HAP-1 (cell line): ENCODE results near the gene SPRR4.

ENCODE experiments used
- DNase-seq, 2 experiments: peaks; one replicate each; pipeline ENCODE4 v3.0.0-alpha.2; 2016 to 2020; ENCODE audit warnings: low spot score in 2 of 2
- H3K27me3 ChIP-seq: fragments of 250-450 bp; sonication (Bioruptor Pico); 2 replicates; pipeline ENCODE4 v1.5.1; 2020; ENCODE audit warnings: low read depth, mild to moderate bottlenecking, moderate library complexity
- H3K36me3 ChIP-seq: fragments of 250-450 bp; sonication (Bioruptor Pico); replicated peaks from 2 replicates; pipeline ENCODE4 v1.5.1; 2020; ENCODE audit warnings: mild to moderate bottlenecking
- H3K4me1 ChIP-seq: fragments of 250-450 bp; sonication (Bioruptor Pico); 2 replicates; pipeline ENCODE4 v1.5.1; 2020; ENCODE audit warnings: mild to moderate bottlenecking
- H3K4me3 ChIP-seq: fragments of 250-450 bp; sonication (Bioruptor Pico); 2 replicates; pipeline ENCODE4 v1.5.1; 2020; ENCODE audit warnings: mild to moderate bottlenecking, moderate library complexity
- H3K9me3 ChIP-seq: fragments of 250-450 bp; sonication (Bioruptor Pico); 2 replicates; pipeline ENCODE4 v1.5.1; 2020; ENCODE audit warnings: mild to moderate bottlenecking, moderate library complexity
- in situ Hi-C: fragments of 300-500 bp; cut with MboI; formaldehyde crosslinking; loops from 3 replicates; pipeline ENCODE4 v1.14.3; 2020; ENCODE audit warnings: low sequenced_read_pairs, inconsistent platforms, mixed read lengths

Gene SPRR4, protein sequence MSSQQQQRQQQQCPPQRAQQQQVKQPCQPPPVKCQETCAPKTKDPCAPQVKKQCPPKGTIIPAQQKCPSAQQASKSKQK

DNA sequence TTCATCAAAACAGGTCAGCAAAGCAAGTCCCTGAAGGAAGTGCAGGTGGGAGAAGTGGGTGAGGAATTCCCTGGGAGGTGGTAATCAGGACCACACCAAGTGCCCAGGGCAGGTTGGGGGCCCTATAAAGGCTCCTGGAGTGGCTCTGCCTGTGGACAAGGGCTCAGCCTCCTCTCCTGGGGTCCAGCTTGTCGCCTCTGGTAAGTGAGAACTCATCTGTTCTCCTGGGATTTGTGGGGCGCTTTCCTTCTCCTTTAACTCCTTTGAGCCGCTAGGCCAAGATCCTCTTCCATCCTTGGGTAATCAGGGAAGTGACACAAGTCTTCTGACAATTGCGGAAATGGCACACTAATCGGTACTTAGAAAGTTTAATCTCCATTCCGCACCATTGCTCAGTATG is at the start of gene SPRR4:
SPRR4 (plus strand) TSS at position 154 of the 400 bp plus-strand sequence. CDS start 1,243 bp downstream, outside the sequence.
- no peak for DNase-seq
- Histone ChIP-seq H3K9me3 (no peaks in the 10 kb centered on the region), H3K4me1 (no peaks in the 10 kb centered on the region), H3K27me3 (no peaks in the 10 kb centered on the region), H3K36me3 (no peaks in the 10 kb centered on the region), H3K4me3 (no peak within 1 kb of the TSS)
- in situ Hi-C loops = no loop called here

DNA sequence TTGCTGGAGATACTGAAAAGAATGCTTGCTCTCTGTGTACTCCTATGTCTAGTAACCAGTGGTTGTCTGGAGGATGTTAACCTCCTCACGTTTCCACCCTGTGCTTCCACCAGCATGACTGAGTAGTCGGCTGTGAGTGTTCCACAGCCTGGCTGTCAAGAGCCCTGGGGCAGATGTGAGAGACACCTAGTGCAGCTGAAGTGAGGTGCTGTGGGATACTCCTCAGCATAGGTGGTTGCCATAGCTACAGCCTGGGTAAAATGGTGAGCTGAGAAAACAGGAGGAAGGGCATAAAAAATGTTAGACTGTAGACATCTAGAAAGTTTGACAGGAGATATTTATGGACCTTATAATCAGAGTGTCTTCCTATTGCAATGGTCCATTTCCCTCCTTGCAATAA is 46.3 kb upstream of the SPRR4 start:
- in situ Hi-C loops = no loop called here
- DNase-seq = no peak
- Histone ChIP-seq H3K4me3 (no peak overlapping the region), H3K27me3 (no peaks in the 10 kb centered on the region), H3K9me3 (no peaks in the 10 kb centered on the region), H3K36me3 (no peaks in the 10 kb centered on the region), H3K4me1 (no peaks in the 10 kb centered on the region)

DNA sequence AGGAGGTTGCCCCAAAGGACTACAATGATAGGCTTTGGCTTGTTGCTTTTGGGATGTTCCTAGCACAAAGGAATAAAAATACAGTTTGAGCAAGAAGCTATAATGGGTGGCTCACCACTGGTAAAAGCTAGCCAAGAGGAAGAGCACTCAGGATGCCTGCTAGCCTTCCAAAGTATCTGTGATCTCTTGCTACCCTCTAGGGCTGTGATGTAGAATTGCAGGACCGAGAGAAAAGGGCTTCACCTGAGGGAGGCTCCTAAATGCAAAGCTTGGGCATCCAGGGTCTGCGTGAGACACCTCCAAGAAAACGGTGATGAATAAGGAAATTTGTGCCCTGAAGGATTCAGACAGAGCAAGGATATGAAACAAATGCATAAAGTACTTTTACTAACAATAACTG is 44.4 kb upstream of the SPRR4 start:
- H3K27me3 ChIP-seq = no peaks in the 10 kb centered on the region
- no peaks in the 10 kb centered on the region for H3K4me1 ChIP-seq
- in situ Hi-C loops = no loop called here
- H3K36me3 ChIP-seq = no peaks in the 10 kb centered on the region
- DNase-seq = no peak
- no peak overlapping the region for H3K4me3 ChIP-seq
- no peaks in the 10 kb centered on the region for H3K9me3 ChIP-seq

DNA sequence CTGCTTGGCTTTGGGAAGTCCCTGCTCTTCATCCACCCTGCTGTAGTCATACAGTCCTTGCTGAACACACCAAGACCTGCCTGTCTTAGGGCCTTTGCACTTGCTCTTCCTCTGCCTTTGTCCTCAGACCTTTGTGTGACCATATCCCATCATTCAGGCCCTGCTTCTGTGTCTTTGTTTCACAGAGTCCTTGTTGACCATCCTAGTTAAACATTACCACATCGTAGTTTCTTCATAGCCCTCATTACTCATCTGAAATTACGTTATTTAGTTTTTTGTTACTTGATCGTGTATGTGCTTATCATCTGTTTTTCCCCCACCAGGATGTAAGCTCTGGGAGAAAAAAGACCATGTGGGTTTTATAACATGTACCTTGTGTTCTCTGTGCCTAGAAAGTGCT is 41.8 kb upstream of the SPRR4 start:
- no peaks in the 10 kb centered on the region for H3K4me1 ChIP-seq
- H3K9me3 ChIP-seq = no peaks in the 10 kb centered on the region
- H3K36me3 ChIP-seq = no peaks in the 10 kb centered on the region
- no peak overlapping the region for H3K4me3 ChIP-seq
- in situ Hi-C loops = no loop called here
- H3K27me3 ChIP-seq = no peaks in the 10 kb centered on the region
- DNase-seq = no peak

DNA sequence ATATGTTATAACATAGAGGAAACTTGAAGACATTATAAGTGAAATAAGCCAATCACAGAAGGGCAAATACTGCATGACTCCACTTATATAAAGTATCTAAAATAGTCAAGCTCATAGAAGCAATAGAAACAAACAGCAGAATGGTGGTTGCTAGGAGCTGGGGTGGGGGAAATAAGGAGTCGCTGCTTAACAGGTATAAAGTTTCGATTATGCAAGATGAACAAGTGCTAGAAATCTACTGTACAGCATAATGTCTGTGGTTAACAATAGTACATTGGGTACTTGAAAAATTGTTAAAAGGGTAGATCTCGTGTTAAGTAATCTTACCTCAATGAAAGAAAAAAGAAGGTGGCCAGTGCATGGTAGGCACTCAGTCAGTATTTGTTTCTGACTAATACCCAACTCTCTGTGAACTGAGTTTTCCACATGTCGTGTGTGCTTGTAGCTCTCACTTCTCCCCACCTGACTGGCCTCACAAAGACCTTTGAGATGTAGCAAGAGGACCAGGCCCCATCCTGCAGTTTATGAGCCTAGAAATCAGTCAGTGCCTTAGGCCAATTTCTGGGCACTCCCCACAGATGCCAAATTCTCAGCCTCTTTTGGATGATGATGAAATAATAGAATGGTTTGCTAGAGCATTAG is 38.2 kb upstream of the SPRR4 start:
- in situ Hi-C loops = no loop called here
- H3K9me3 ChIP-seq = no peaks in the 10 kb centered on the region

DNA sequence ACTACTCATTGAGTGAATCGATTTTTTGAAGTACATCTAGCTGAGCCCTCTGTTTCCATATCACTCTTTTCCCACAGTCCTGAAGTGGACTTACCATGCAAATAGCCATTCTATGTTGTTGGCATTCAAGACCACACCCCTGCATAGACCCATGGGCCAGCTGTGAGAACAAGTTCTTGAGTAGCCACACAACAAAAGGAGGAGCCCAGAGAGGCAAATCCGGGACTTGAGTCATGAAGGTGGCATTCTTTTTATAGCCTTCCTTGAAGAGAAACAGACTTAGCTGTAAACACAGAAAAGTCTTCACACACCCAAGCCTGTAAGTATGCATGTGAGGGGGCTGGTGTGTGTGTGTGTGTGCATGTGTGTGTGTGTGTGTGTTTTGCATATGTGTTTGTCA is 37.3 kb upstream of the SPRR4 start:
- Histone ChIP-seq H3K9me3 (no peaks in the 10 kb centered on the region), H3K4me3 (no peak overlapping the region), H3K4me1 (no peaks in the 10 kb centered on the region), H3K36me3 (no peaks in the 10 kb centered on the region), H3K27me3 (no peaks in the 10 kb centered on the region)
- in situ Hi-C loops = no loop called here
- DNase-seq = no peak

More for the DNA sequence above, 38.2 kb upstream of the SPRR4 start:
- no peaks in the 10 kb centered on the region for H3K36me3 ChIP-seq
- DNase-seq = no peak
- no peak overlapping the region for H3K4me3 ChIP-seq
- no peaks in the 10 kb centered on the region for H3K27me3 ChIP-seq
- H3K4me1 ChIP-seq = no peaks in the 10 kb centered on the region

DNA sequence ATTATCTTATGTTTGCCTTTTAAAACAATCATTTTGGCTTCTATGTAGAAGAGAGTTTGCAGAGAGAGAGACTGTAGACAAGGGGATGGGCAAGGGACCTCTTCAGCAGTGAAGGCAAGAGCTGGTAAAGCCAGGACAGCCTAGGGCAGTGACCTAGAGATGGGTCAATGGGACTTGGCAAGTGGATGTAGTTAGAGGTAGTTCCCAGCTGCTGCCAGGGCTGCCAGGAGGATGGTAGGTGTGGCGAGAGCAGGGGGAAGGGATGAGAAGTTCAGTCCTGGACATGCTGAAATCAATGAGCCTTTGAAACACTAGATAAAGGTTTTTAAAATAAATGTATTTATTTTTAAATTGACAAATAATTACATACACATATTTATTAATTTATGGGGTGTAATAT is 29.8 kb upstream of the SPRR4 start:
- in situ Hi-C loops = no loop called here
- Histone ChIP-seq H3K4me1 (no peaks in the 10 kb centered on the region), H3K36me3 (no peaks in the 10 kb centered on the region)

DNA sequence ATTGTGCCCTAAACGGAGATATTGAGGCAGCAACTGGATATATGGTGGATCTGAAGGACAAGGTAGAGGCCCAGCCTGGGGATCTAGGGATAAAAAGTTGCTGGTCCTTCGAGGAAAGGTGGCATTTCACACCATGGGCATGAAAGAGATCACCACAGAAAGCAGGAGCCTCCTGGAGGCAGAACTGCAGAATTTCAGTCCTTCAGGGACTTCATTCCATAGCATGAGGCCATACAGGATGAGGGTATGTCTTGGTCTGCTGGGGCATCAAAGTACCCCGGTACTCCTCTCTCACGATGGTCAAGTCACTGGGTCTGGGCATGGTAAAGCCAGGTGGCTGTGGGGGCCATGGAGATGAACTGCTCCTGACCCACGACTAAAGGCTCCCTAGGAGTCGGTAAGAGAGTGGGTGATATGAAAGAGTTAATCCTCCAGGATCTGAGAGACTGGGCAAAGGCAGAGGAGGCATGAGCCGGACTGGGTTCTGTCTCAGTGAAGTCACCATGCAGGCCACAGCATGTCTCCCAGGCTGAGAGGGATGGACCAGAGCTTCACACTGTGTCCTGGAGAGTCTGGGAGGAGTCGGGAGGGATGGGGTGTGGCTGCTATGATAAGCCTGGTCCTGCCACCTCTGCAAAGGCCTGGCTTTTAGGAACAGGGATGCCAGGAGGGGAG is 29.3 kb upstream of the SPRR4 start:
- in situ Hi-C loops = no loop called here
- Histone ChIP-seq H3K36me3 (no peaks in the 10 kb centered on the region), H3K27me3 (no peaks in the 10 kb centered on the region), H3K9me3 (no peaks in the 10 kb centered on the region), H3K4me1 (no peaks in the 10 kb centered on the region), H3K4me3 (no peak overlapping the region)
- DNase-seq = no peak

More for the DNA sequence above, 29.8 kb upstream of the SPRR4 start:
- no peaks in the 10 kb centered on the region for H3K9me3 ChIP-seq
- DNase-seq = no peak
- no peak overlapping the region for H3K4me3 ChIP-seq
- no peaks in the 10 kb centered on the region for H3K27me3 ChIP-seq

DNA sequence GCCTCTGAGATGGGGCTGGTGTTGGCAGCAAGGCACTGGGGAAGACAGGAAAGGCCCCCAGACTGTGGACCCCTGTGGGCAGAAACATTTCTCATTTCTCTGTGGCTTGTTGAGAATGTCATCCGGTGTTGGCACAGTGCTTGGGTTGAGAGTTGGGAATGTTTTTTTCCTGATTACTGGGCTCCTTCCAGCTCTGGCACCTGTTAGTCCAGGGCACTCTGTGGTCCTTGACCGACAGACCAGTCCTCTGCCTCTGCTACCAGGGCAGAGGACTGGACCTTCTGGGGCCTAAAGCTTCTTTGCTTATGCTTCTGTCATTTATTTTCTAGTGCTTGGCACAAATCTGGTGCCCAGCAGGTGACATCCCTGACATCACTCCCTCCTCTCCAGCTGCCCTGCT is 28.3 kb upstream of the SPRR4 start:
- H3K9me3 ChIP-seq = no peaks in the 10 kb centered on the region
- H3K4me3 ChIP-seq = no peak overlapping the region
- no peaks in the 10 kb centered on the region for H3K36me3 ChIP-seq
- no peaks in the 10 kb centered on the region for H3K4me1 ChIP-seq
- DNase-seq = no peak
- in situ Hi-C loops = no loop called here
- no peaks in the 10 kb centered on the region for H3K27me3 ChIP-seq

DNA sequence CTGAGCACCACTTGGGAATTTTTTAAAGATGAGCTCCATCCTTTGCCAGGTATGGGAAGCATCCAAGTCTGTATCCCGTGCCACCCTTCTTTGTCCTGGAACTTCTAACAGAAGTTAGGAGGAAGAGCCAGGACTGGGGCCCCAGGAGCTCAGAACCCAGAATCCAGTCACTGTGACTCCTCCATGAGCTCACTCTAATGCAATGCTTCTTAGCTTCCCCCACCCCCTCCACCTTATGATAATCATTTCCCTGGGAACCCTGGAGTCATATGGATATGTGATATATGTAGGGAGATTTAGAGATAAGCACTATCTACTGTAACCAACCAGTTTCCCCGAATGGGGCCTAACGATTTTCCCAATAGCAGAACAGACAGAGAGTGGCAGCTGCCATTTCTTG is 24.2 kb upstream of the SPRR4 start:
- Histone ChIP-seq H3K36me3 (no peaks in the 10 kb centered on the region), H3K4me3 (no peak overlapping the region), H3K4me1 (no peaks in the 10 kb centered on the region), H3K27me3 (no peaks in the 10 kb centered on the region), H3K9me3 (no peaks in the 10 kb centered on the region)
- in situ Hi-C loops = no loop called here
- DNase-seq = no peak

DNA sequence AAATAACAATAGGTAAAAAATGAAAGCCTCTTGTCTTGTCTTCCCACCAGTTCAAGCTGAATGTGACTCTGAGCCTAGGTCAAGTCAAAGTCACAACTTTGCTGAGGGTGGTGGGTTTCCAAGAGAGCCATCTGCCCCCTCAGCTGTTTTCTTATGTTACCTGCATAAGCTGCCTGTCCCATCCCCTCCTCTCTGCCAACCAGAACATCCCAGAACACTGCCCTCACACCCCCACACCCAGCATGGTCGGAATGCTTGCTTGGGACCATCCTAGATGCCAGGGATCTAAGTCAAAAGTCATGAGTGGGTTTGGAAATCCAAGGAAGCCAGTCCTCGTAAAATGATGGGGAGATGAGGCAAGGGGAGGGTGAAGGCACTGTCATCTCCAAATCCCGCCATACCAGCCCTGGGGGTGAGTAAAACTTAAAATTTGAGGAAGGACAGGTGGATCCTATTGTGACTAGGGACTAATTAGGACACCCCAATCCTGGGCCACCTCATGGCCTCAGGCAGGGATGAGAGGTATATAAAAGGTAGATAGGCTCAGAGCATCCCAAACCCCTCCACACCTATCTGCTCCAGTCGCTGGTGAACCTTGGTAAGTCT is 23.7 kb upstream of the SPRR4 start, which contains the start of gene SPRR5:
SPRR5 (plus strand) TSS at position 556 of the 606 bp plus-strand sequence. CDS start 1,349 bp downstream, outside the sequence.
- no peak for DNase-seq
- Histone ChIP-seq H3K9me3 (no peaks in the 10 kb centered on the region), H3K36me3 (no peaks in the 10 kb centered on the region), H3K4me3 (no peak within 1 kb of the TSS), H3K27me3 (no peaks in the 10 kb centered on the region), H3K4me1 (no peaks in the 10 kb centered on the region)
- in situ Hi-C loops = no loop called here

DNA sequence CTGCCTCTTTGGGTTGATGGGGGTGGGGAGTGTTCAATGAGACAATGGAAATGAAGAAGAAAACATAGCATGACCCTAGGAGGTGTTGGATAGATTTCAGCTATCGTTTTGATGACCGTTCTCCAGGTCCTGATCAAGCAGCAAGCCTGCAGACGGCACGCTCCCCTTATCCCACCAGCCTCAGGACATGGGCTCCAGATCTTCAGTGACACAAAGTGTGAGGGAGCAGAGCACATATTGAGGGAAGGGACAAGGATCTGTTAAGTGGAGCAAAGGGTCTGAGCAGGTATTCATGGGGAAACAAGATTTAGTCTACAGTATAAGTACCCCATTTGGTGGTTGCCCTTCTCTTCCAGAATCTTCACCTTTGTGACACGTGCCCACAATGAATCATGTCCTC is 18.7 kb upstream of the SPRR4 start:
- Histone ChIP-seq H3K36me3 (no peaks in the 10 kb centered on the region), H3K27me3 (no peaks in the 10 kb centered on the region), H3K4me1 (no peaks in the 10 kb centered on the region), H3K4me3 (no peak overlapping the region), H3K9me3 (no peaks in the 10 kb centered on the region)
- in situ Hi-C loops = no loop called here
- DNase-seq = no peak

DNA sequence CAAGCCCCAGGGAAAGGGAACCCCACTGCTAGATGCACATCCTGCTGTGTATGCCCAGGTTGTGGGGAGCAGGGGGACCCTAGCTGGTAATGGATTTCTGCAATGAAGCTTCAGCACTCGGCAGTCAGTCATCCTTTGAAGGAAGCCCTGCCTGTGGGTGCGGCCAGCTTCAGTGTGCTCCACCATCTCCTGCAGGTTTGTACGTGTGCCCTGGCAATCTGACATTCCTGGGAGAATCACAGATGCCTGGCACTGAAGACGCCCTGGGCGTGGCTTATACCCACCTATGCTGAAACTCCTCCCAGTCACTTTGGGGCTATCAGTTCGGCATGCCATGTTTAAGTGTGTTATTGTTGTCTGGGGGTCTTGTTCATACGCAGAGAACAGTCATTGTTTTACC is 16.7 kb upstream of the SPRR4 start:
- Histone ChIP-seq H3K9me3 (no peaks in the 10 kb centered on the region), H3K4me1 (no peaks in the 10 kb centered on the region), H3K36me3 (no peaks in the 10 kb centered on the region), H3K27me3 (no peaks in the 10 kb centered on the region), H3K4me3 (no peak overlapping the region)
- in situ Hi-C loops = no loop called here
- no peak for DNase-seq

DNA sequence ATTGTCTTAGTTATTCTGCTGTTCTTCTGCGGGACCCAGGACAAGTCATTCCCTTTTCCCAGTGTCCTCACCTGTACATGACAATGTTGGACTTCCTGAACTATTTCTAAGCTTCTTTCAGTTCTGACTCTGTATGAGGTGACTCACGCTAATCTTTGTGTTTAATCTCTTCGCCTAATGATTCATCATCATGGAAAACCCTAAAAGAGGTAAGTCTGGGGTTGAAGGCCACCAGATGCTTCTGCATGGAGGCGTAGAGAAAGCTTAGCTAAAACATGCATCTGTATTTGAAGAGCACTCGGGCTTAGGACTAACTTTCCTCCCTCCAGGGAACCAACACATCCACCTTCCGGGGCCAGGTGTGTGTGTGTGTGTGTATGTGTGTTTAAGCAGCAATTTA is 16.0 kb upstream of the SPRR4 start:
- Histone ChIP-seq H3K4me1 (no peaks in the 10 kb centered on the region), H3K27me3 (no peaks in the 10 kb centered on the region), H3K4me3 (no peak overlapping the region), H3K36me3 (no peaks in the 10 kb centered on the region), H3K9me3 (no peaks in the 10 kb centered on the region)
- no peak for DNase-seq
- in situ Hi-C loops = no loop called here
